Upper lobe of right lung (tissue), 1 donor: ENCODE results near the gene RFC1. TPM values are rescaled to one million over a fixed set of nuclear protein-coding genes. Genes with fewer than 3 reads are reported as not detected.
A peak's percentile ranks its signal among the peaks of the same experiment; 100 is the strongest.
"Not testable (repeated sequence)": the region's sequence is repeated elsewhere in the genome, so short reads cannot be mapped to it uniquely, and the experiment has no call there.

Experiments
- ATAC-seq: fragments of 200-7000 bp; cut with Tn5 transposase; one replicate; pipeline ENCODE4 v1.9.1; 2020; ENCODE audit warnings: mild to moderate bottlenecking, moderate library complexity
- DNase-seq: peaks from one replicate; pipeline ENCODE4 v3.0.0-alpha.2; 2020
- H3K27ac ChIP-seq: fragments of 200-600 bp; one replicate; pipeline ENCODE4 v1.8.0; 2022
- H3K27me3 ChIP-seq: fragments of 200-600 bp; one replicate; pipeline ENCODE4 v1.8.0; 2022; ENCODE audit warnings: mild to moderate bottlenecking
- H3K36me3 ChIP-seq: fragments of 200-600 bp; one replicate; pipeline ENCODE4 v1.8.0; 2022
- H3K4me1 ChIP-seq: fragments of 200-600 bp; one replicate; pipeline ENCODE4 v1.8.0; 2022
- H3K4me3 ChIP-seq: fragments of 200-600 bp; one replicate; pipeline ENCODE4 v1.8.0; 2022; ENCODE audit warnings: mild to moderate bottlenecking
- H3K9me3 ChIP-seq: fragments of 200-600 bp; one replicate; pipeline ENCODE4 v1.8.0; 2022
- intact Hi-C: fragments of 100-400 bp; cut with DNase I; formaldehyde crosslinking; loops from one replicate; pipeline ENCODE4 v1.11.0; 2022
- total RNA-seq: library from RNA; stranded (reverse); fragmentation: NEBNext Ultra II Directional; extraction: Animal tissue kit (Norgen Biotek cat#: 25700); gene quantifications from one replicate; pipeline ENCODE4 v1.2.1, GENCODE V29; 2021
- TF ChIP-seq, protein P1 (sequence below): fragments of 200-600 bp; IDR thresholded peaks from one replicate; pipeline ENCODE4 v1.8.0; 2022; ENCODE audit warnings: antibody characterized with exemption
- donor health status: DM: no; HTN: yes; CAD: no; lungs with severe emphysema.

RFC1 gene
- total RNA-seq, 1 donor from 2014 or later = 55.5 TPM

DNA sequence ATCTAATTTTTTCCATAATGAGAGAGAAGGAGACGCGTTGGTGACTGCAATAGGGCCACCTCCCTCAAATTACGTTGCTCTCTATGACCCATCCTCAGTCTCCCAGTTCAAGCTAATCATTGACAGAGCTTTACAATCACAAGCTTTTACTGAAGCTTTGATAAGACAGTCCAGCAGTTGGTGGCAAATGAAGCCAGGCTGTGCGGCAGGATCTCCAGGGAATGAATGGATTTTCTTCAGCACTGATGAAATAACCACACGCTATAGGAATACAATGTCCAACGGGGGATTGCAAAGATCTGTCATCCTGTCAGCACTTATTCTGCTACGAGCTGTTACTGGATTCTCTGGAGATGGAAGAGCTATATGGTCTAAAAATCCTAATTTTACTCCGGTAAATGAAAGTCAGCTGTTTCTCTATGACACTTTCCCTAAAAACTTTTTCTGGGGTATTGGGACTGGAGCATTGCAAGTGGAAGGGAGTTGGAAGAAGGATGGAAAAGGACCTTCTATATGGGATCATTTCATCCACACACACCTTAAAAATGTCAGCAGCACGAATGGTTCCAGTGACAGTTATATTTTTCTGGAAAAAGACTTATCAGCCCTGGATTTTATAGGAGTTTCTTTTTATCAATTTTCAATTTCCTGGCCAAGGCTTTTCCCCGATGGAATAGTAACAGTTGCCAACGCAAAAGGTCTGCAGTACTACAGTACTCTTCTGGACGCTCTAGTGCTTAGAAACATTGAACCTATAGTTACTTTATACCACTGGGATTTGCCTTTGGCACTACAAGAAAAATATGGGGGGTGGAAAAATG is 40.8 kb upstream of the RFC1 start, which contains the start of gene KLB:
TSS of gene KLB (plus strand) at position 168 of the 821 bp plus-strand sequence. CDS start at position 188, 20 bp downstream.
- H3K27ac ChIP-seq = no peak within 1 kb of the TSS
- H3K4me1 ChIP-seq = no peaks in the 10 kb centered on the region
- intact Hi-C loops = no loop called here
- TF ChIP-seq, protein P1, sequence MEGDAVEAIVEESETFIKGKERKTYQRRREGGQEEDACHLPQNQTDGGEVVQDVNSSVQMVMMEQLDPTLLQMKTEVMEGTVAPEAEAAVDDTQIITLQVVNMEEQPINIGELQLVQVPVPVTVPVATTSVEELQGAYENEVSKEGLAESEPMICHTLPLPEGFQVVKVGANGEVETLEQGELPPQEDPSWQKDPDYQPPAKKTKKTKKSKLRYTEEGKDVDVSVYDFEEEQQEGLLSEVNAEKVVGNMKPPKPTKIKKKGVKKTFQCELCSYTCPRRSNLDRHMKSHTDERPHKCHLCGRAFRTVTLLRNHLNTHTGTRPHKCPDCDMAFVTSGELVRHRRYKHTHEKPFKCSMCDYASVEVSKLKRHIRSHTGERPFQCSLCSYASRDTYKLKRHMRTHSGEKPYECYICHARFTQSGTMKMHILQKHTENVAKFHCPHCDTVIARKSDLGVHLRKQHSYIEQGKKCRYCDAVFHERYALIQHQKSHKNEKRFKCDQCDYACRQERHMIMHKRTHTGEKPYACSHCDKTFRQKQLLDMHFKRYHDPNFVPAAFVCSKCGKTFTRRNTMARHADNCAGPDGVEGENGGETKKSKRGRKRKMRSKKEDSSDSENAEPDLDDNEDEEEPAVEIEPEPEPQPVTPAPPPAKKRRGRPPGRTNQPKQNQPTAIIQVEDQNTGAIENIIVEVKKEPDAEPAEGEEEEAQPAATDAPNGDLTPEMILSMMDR = no peak
- ATAC-seq (no peak), DNase-seq (no peak)
- H3K9me3 ChIP-seq = no peaks in the 10 kb centered on the region
- no peaks in the 10 kb centered on the region for H3K27me3 ChIP-seq
- peak within 1 kb of the TSS; percentile 1 for H3K4me3 ChIP-seq
- no peaks in the 10 kb centered on the region for H3K36me3 ChIP-seq

DNA sequence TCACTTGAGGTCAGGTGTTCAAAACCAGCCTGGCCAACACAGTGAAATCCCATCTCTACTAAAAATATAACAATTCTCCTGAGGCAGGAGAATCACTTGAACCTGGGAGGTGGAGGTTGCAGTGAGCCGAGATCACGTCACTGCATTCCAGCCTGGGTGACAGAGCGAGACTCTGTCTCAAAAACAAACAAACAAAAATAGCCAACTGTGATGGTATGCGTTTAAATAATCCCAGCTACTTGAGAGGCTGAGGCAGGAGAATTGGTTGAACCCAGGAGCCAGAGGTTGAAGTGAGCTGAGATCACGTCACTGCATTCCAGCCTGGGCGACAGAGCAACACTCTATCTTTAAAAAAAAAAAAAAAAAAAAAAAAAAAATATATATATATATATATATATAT is 35.5 kb upstream of the RFC1 start:
- intact Hi-C loops, H3K4me3 ChIP-seq, H3K36me3 ChIP-seq, H3K4me1 ChIP-seq, H3K9me3 ChIP-seq, H3K27me3 ChIP-seq, DNase-seq, H3K27ac ChIP-seq: not testable (repeated sequence)
- peak; percentile 84 for ATAC-seq

DNA sequence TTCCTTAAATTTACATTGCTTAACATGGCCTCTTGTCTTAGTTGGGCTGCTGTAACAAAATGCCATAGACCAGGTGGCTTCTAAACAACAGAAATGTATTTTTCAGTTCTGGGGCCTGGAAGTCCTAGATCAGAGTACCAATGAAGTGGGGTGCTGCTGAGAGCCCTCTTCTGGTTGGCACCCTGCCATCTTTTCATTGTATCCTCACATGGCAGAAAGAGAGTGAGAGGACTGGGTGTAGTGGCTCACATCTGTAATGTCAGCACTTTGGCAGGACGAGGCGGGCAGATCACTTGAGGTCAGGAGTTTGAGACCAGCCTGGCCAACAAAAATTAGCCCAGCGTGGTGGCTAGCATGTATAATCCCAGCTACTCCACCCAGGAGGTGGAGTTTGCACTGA is 28.5 kb upstream of the RFC1 start:
- H3K4me1 ChIP-seq = no peaks in the 10 kb centered on the region
- H3K27ac ChIP-seq = no peak overlapping the region
- ATAC-seq (no peak), DNase-seq (no peak)
- no peaks in the 10 kb centered on the region for H3K36me3 ChIP-seq
- intact Hi-C loops = no loop called here
- no peaks in the 10 kb centered on the region for H3K27me3 ChIP-seq
- H3K9me3 ChIP-seq = no peaks in the 10 kb centered on the region
- TF ChIP-seq, protein P1 = no peak
- H3K4me3 ChIP-seq = no peak overlapping the region

DNA sequence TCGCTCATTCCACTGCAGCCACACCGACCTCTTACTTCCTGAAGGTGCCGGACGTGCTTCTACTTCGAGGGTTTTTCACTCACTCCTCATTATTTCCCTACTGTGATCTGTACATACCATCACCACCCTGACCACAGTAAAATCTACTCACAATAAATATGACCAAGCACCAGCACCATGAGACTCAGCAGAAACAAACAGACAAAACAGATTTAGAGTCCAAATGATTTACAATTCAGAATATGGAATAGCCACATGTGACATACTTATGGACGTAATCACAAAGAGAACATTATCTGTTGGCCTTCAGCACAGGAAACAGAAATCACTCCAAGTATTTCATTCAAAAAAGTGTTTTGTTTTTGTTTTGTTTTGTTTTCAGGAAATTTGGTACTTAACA is 24.4 kb upstream of the RFC1 start:
- Histone ChIP-seq H3K4me3 (no peak overlapping the region), H3K9me3 (no peaks in the 10 kb centered on the region), H3K27ac (no peak overlapping the region), H3K4me1 (no peaks in the 10 kb centered on the region), H3K27me3 (no peaks in the 10 kb centered on the region), H3K36me3 (no peaks in the 10 kb centered on the region)
- DNase-seq (no peak), ATAC-seq (no peak)
- TF ChIP-seq, protein P1 = no peak
- intact Hi-C loops = no loop called here

DNA sequence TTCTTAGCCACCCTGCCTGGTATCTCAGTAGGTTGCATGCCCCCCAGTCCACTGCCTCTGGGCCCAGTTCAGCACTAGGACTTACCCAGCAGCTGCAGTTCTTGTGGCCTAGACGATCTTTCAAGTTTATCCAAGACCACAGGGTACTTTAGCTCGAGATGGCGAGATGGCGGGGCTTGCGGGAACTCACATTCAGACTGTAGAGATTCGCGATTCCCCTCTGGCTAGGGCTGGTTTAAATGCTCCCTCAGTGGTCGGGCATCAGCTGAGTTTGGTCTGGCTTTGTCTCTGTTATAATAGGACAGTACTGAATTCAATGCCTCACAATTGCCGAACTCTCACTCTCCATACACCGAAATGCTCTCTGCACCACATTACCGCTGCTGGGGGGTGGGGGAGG is 18.4 kb upstream of the RFC1 start:
- ATAC-seq (no peak), DNase-seq (no peak)
- Histone ChIP-seq H3K4me1 (no peaks in the 10 kb centered on the region), H3K4me3 (no peak overlapping the region), H3K9me3 (no peaks in the 10 kb centered on the region), H3K36me3 (no peaks in the 10 kb centered on the region), H3K27me3 (no peaks in the 10 kb centered on the region), H3K27ac (no peak overlapping the region)
- TF ChIP-seq, protein P1 = no peak
- intact Hi-C loops = no loop called here

DNA sequence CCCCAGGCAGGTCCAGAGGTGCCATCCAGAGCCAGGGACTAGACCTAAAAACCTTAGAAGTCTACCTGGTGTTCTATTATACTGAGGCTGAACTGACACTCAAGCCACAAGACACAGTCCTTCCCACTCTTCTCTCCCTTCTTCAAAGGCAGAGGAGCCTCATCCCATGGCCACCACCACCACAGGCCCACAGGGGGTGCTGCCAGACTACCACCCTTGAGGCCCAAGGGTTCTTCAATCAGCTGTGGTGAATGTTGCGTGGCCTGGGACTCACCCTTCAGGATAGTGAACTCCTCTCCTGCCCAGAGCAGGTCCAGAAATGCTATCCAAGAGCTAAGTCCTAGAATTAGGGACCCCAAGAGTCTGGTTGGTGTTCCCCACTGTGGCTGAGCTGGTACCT is 17.5 kb upstream of the RFC1 start:
- TF ChIP-seq, protein P1 = no peak
- intact Hi-C loops = no loop called here
- no peaks in the 10 kb centered on the region for H3K36me3 ChIP-seq
- H3K4me1 ChIP-seq = no peaks in the 10 kb centered on the region
- DNase-seq (no peak), ATAC-seq (peak; percentile 35)
- no peaks in the 10 kb centered on the region for H3K27me3 ChIP-seq
- H3K4me3 ChIP-seq = no peak overlapping the region
- no peak overlapping the region for H3K27ac ChIP-seq
- no peaks in the 10 kb centered on the region for H3K9me3 ChIP-seq
